HepG2 (cell line): Measurements from ENCODE around the gene ELFN1. TPM values are rescaled to one million over a fixed set of nuclear protein-coding genes. Genes with fewer than 3 reads are reported as not detected.

ENCODE experiments used
- ATAC-seq: fragments of 200-7000 bp; cut with Tn5 transposase; 3 replicates; pipeline ENCODE4 v1.9.1; 2020; ENCODE audit warnings: mild to moderate bottlenecking, moderate library complexity
- BruUV-seq: library from RNA; stranded (reverse); fragments of 400-500 nt; replicated peaks from 2 replicates; lab custom pipeline; 2021; lab: Mats Ljungman, UMichigan
- CTCF ChIA-PET: fragments of 300-600 bp; formaldehyde crosslinking; extraction: SDS; loops from one replicate; lab custom pipeline; 2021; ENCODE audit warnings: low total read pairs, inconsistent platforms, low intra/inter-chr PET ratio; lab: Yijun Ruan, JAX
- POLR2A ChIA-PET: fragments of 350-600 bp; sonication (Branson Sonifier 250); formaldehyde crosslinking; loops from one replicate; lab custom pipeline; 2020; ENCODE audit warnings: antibody characterized with exemption, inconsistent platforms; lab: Yijun Ruan, JAX
- DNase-seq: peaks from one replicate; pipeline ENCODE4 v3.0.0-alpha.2; 2015; ENCODE audit warnings: low spot score
- FAIRE-seq: peaks from 3 replicates; lab custom pipeline; 2011; peaks lifted over from hg19 to GRCh38; lab: Jason Lieb, UNC
- H2AFZ ChIP-seq: one replicate; pipeline ENCODE4 v1.6.1; 2011; ENCODE audit warnings: low read length, inconsistent platforms
- H3K27ac ChIP-seq: fragments of 300-600 bp; 3 replicates; pipeline ENCODE4 v1.8.0; 2011; ENCODE audit warnings: mixed run types, mild to moderate bottlenecking, mixed read lengths, low read length, inconsistent platforms; ENCODE audit not compliant: insufficient read depth; ENCODE audit errors: extremely low read length
- H3K27me3 ChIP-seq, 2 experiments: fragments of 200-600 bp in 1 of 2; 2 replicates in 1 of 2; 3 replicates in 1 of 2; pipeline versions ENCODE4 v1.6.0 to v1.8.0; 2011; ENCODE audit warnings: low read length in 2 of 2, mild to moderate bottlenecking in 2 of 2, moderate library complexity in 2 of 2, inconsistent platforms in 1 of 2; ENCODE audit not compliant: insufficient read depth in 2 of 2, control insufficient read depth in 1 of 2
- H3K36me3 ChIP-seq, 2 experiments: fragments of 200-600 bp in 1 of 2; replicated peaks in 1 of 2; 2 replicates in 1 of 2; 3 replicates in 1 of 2; pipeline versions ENCODE4 v1.5.1 to v1.8.0; 2011; ENCODE audit warnings: low read length in 2 of 2, inconsistent platforms in 1 of 2; ENCODE audit not compliant: insufficient read depth in 2 of 2, control insufficient read depth in 1 of 2
- H3K4me1 ChIP-seq: 2 replicates; pipeline ENCODE4 v1.5.1; 2012; ENCODE audit warnings: low read length, inconsistent platforms; ENCODE audit not compliant: insufficient read depth
- H3K4me2 ChIP-seq: 2 replicates; pipeline ENCODE4 v1.6.0; 2011; ENCODE audit warnings: low read depth, low read length, inconsistent platforms
- H3K4me3 ChIP-seq, 3 experiments: fragments of 200-600 bp in 1 of 3; sonication (generic), shearing (Covaris generic) in 1 of 3; replicated peaks in 1 of 3; 2 replicates each; pipeline ENCODE4 v1.5.1; 2011 to 2016; ENCODE audit warnings: low read length in 3 of 3, inconsistent platforms in 2 of 3, low read depth in 2 of 3, mild to moderate bottlenecking in 2 of 3, control low read depth in 1 of 3, mixed read lengths in 1 of 3; ENCODE audit not compliant: insufficient read depth in 1 of 3
- H3K79me2 ChIP-seq: one replicate; pipeline ENCODE4 v1.6.1; 2011; ENCODE audit warnings: low read length, inconsistent platforms; ENCODE audit not compliant: insufficient read depth
- H3K9ac ChIP-seq: 2 replicates; pipeline ENCODE4 v1.6.0; 2011; ENCODE audit warnings: mild to moderate bottlenecking, low read depth, low read length, inconsistent platforms; ENCODE audit not compliant: insufficient read depth
- H3K9me3 ChIP-seq: 2 replicates; pipeline ENCODE4 v1.5.1; 2012; ENCODE audit warnings: mild to moderate bottlenecking, low read length
- H4K20me1 ChIP-seq: 2 replicates; pipeline ENCODE4 v1.6.0; 2011; ENCODE audit warnings: inconsistent platforms, mild to moderate bottlenecking, low read length, moderate library complexity; ENCODE audit not compliant: insufficient read depth
- GMEB1 ChIP-seq: sonication (generic); formaldehyde crosslinking; IDR thresholded peaks from 2 replicates; pipeline ENCODE4 v1.5.1; 2020; ENCODE audit warnings: missing genetic modification reagents, mild to moderate bottlenecking, borderline replicate concordance
- HES4 ChIP-seq: sonication (generic); formaldehyde crosslinking; IDR thresholded peaks from 2 replicates; pipeline ENCODE4 v1.9.0; 2021; ENCODE audit warnings: mild to moderate bottlenecking, missing genetic modification reagents, borderline replicate concordance
- HOXD1 ChIP-seq: sonication (generic); formaldehyde crosslinking; IDR thresholded peaks from 2 replicates; pipeline ENCODE4 v1.5.0; 2020; ENCODE audit warnings: missing genetic modification reagents
- MYPOP ChIP-seq: sonication (generic); formaldehyde crosslinking; IDR thresholded peaks from 2 replicates; pipeline ENCODE4 v1.8.1; 2023; ENCODE audit warnings: mild to moderate bottlenecking, moderate library complexity, missing genetic modification reagents
- NCOA1 ChIP-seq: sonication (generic); formaldehyde crosslinking; IDR thresholded peaks from 2 replicates; pipeline ENCODE4 v1.9.0; 2021; ENCODE audit warnings: missing genetic modification reagents
- NFKB2 ChIP-seq: sonication (generic); formaldehyde crosslinking; IDR thresholded peaks from 2 replicates; pipeline ENCODE4 v1.4.0; 2020; ENCODE audit warnings: missing genetic modification reagents, borderline replicate concordance
- SALL1 ChIP-seq: sonication (generic); formaldehyde crosslinking; IDR thresholded peaks from 2 replicates; pipeline ENCODE4 v1.8.0; 2022; ENCODE audit warnings: mild to moderate bottlenecking, missing genetic modification reagents
- ZNF263 ChIP-seq: sonication (generic); formaldehyde crosslinking; IDR thresholded peaks from 2 replicates; pipeline ENCODE4 v1.4.0; 2020; ENCODE audit warnings: missing genetic modification reagents
- ZNF564 ChIP-seq: sonication (generic); formaldehyde crosslinking; IDR thresholded peaks from 2 replicates; pipeline ENCODE4 v1.8.1; 2023; ENCODE audit warnings: mild to moderate bottlenecking, missing genetic modification reagents
- WGBS: methylation state at CpG from one replicate; pipeline ENCODE4 v1.1.6; 2017; ENCODE audit warnings: low lambda C conversion rate; 5-methylcytosine and 5-hydroxymethylcytosine counted together
- in situ Hi-C: cut with HindIII; loops from 2 replicates; pipeline ENCODE4 v1.10.0; 2017; ENCODE audit warnings: low pct_unique_long_range_greater_than_20kb; ENCODE audit not compliant: extremely low pct_ligation_motif_present
- intact Hi-C: fragments of 100-400 bp; cut with micrococcal nuclease; formaldehyde crosslinking; loops from one replicate; pipeline ENCODE4 v1.10.0; 2022; ENCODE audit not compliant: unreplicated experiment
- polyA plus RNA-seq, 8 experiments: library from polyadenylated mRNA; depleted of rRNA in 3 of 8; stranded (reverse) in 7 of 8; unstranded in 1 of 8; fragments of >200 nt; fragmentation: Illumina TruSeq in 4 of 8; extraction: Trizol in 4 of 8; gene quantifications; 2 replicates each; pipeline versions ENCODE4 v1.2.1 to v1.2.3, GENCODE V29; 2011 to 2016; ENCODE audit warnings: low read depth in 4 of 8, missing spikeins in 1 of 8, mixed read lengths in 1 of 8; ENCODE audit not compliant: insufficient read depth in 1 of 8
- total RNA-seq, 5 experiments: library from RNA; depleted of rRNA; stranded (reverse); fragments of >200 nt; fragmentation: Illumina TruSeq; extraction: Trizol; gene quantifications; 2 replicates each; pipeline ENCODE4 v1.2.3, GENCODE V29; 2016; ENCODE audit warnings: low read depth in 1 of 5
- TF ChIP-seq, protein P1 (sequence below): sonication (generic); formaldehyde crosslinking; IDR thresholded peaks from 2 replicates; pipeline ENCODE4 v1.5.1; 2020; ENCODE audit warnings: mild to moderate bottlenecking, missing genetic modification reagents, moderate library complexity
- TF ChIP-seq, protein P2 (sequence below): sonication (generic); formaldehyde crosslinking; IDR thresholded peaks from 2 replicates; pipeline ENCODE4 v1.4.0; 2020; ENCODE audit warnings: missing genetic modification reagents, mild to moderate bottlenecking, borderline replicate concordance

Gene ELFN1
- total and polyA plus RNA-seq, 2 of the 13 experiments (the other 11 are each of a cell fraction or from before 2014, with no cell fraction given) = 0.13 to 0.18 TPM

DNA sequence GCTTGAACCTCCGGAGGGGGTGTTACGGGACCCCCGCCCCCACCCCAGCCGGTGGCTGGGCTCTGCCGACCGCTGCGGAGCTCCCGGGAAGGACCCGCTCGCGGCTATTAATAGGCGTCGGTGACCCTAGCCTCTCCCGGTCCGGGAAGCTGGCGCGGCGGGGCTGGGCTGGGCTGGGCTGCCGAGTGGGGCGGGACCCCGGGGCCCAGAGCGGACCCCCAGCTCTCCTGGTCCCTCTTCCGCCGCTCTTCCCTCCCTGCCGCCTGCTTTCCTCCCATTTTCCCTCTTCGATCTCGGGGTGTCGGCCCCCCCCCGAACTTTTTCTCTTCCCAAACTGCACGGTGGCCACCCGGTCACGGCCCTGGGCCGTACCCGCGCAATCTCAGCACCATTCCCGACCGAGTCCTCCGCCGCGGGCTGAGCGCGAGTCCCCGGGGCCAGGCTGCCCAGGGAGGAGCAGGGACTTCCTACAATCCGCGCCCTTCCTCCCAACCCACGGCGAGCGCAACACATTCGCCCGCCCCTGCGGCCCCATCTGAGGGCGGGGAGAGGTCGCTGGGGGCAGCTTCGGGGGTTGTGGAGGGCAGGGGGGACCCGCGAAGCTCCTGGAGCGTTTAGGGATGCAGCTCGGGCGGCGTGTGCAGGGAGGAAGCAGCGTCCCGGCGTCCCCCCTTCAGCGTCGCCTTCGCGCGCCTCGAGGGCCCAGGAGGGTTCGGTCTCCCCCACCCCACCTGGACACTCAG is 3.1 kb upstream of the ELFN1 start:
- H2AFZ ChIP-seq = no peak overlapping the region
- peaks cover 9 to 62% of the 10 kb centered on the region in 2 experiments; a peak in 4 of 5 replicates for H3K27me3 ChIP-seq
- H3K36me3 ChIP-seq = no peaks in the 10 kb centered on the region
- H3K4me1 ChIP-seq = peaks cover 22% of the 10 kb centered on the region; the same call in 1 of the 2 replicates
- peak overlapping the region; percentile 27 to 64 (median 42); a peak in 4 of 6 replicates for H3K4me3 ChIP-seq
- H3K4me2 ChIP-seq = peak overlapping the region; percentile 83
- H4K20me1 ChIP-seq = no peaks in the 10 kb centered on the region
- ChIA-PET POLR2A (no interaction called here), CTCF (no interaction called here)
- no peak overlapping the region for H3K27ac ChIP-seq
- 4% methylated on average over 27 of the region's 70 CpGs for WGBS
- no peaks in the 10 kb centered on the region for H3K79me2 ChIP-seq
- ATAC-seq (peak; percentile 19), DNase-seq (no peak), FAIRE-seq (no peak)
- H3K9ac ChIP-seq = no peak overlapping the region
- H3K9me3 ChIP-seq = no peaks in the 10 kb centered on the region
- BruUV-seq = no TSS peak
- intact Hi-C loops (no loop called here), in situ Hi-C loops (loop anchor here (5.0 kb wide), 2 partner anchors 45 to 90 kb away; no protein-coding TSS in a partner anchor)
- TF ChIP-seq HES4 (CRISPR knock-in tag) (0 out of 2 replicates have a peak, but pooled peaks have one; percentile 48), HOXD1 (CRISPR knock-in tag) (0 out of 2 replicates have a peak, but pooled peaks have one; percentile 29), ZNF564 (CRISPR knock-in tag) (0 out of 2 replicates have a peak, but pooled peaks have one; percentile 13), SALL1 (CRISPR knock-in tag) (peak; percentile 31; the same call in 1 of the 2 replicates), MYPOP (CRISPR knock-in tag) (no peak), ZNF263 (CRISPR knock-in tag) (peak; percentile 73), NCOA1 (CRISPR knock-in tag) (no peak), NFKB2 (CRISPR knock-in tag) (peak; percentile 33; the same call in 1 of the 2 replicates), GMEB1 (CRISPR knock-in tag) (no peak)
- TF ChIP-seq, protein P1, sequence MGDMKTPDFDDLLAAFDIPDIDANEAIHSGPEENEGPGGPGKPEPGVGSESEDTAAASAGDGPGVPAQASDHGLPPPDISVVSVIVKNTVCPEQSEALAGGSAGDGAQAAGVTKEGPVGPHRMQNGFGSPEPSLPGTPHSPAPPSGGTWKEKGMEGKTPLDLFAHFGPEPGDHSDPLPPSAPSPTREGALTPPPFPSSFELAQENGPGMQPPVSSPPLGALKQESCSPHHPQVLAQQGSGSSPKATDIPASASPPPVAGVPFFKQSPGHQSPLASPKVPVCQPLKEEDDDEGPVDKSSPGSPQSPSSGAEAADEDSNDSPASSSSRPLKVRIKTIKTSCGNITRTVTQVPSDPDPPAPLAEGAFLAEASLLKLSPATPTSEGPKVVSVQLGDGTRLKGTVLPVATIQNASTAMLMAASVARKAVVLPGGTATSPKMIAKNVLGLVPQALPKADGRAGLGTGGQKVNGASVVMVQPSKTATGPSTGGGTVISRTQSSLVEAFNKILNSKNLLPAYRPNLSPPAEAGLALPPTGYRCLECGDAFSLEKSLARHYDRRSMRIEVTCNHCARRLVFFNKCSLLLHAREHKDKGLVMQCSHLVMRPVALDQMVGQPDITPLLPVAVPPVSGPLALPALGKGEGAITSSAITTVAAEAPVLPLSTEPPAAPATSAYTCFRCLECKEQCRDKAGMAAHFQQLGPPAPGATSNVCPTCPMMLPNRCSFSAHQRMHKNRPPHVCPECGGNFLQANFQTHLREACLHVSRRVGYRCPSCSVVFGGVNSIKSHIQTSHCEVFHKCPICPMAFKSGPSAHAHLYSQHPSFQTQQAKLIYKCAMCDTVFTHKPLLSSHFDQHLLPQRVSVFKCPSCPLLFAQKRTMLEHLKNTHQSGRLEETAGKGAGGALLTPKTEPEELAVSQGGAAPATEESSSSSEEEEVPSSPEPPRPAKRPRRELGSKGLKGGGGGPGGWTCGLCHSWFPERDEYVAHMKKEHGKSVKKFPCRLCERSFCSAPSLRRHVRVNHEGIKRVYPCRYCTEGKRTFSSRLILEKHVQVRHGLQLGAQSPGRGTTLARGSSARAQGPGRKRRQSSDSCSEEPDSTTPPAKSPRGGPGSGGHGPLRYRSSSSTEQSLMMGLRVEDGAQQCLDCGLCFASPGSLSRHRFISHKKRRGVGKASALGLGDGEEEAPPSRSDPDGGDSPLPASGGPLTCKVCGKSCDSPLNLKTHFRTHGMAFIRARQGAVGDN (CRISPR knock-in tag) = peak; percentile 38; the same call in 1 of the 2 replicates
- TF ChIP-seq, protein P2, sequence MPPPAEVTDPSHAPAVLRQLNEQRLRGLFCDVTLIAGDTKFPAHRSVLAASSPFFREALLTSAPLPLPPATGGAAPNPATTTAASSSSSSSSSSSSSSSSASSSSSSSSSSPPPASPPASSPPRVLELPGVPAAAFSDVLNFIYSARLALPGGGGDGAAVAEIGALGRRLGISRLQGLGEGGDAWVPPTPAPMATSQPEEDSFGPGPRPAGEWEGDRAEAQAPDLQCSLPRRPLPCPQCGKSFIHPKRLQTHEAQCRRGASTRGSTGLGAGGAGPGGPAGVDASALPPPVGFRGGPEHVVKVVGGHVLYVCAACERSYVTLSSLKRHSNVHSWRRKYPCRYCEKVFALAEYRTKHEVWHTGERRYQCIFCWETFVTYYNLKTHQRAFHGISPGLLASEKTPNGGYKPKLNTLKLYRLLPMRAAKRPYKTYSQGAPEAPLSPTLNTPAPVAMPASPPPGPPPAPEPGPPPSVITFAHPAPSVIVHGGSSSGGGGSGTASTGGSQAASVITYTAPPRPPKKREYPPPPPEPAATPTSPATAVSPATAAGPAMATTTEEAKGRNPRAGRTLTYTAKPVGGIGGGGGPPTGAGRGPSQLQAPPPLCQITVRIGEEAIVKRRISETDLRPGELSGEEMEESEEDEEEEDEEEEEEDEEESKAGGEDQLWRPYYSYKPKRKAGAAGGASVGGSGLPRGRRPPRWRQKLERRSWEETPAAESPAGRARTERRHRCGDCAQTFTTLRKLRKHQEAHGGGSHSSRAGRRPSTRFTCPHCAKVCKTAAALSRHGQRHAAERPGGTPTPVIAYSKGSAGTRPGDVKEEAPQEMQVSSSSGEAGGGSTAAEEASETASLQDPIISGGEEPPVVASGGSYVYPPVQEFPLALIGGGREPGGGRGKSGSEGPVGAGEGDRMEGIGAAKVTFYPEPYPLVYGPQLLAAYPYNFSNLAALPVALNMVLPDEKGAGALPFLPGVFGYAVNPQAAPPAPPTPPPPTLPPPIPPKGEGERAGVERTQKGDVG (CRISPR knock-in tag) = 0 out of 2 replicates have a peak, but pooled peaks have one; percentile 44
